Vagina (tissue), 2 donors: ENCODE measurements around the gene GREB1. TPM values are rescaled to one million over a fixed set of nuclear protein-coding genes. Genes with fewer than 3 reads are reported as not detected.

Source experiments
- DNase-seq, 2 donors: peaks; one replicate each; pipeline ENCODE4 v3.0.0-alpha.2; 2017; ENCODE audit errors: extremely low spot score in 2 of 2
- H3K27ac ChIP-seq: fragments of 200-600 bp; sonication (generic); one replicate; pipeline ENCODE4 v1.5.1; 2019
- H3K27me3 ChIP-seq: fragments of 200-600 bp; sonication (generic); one replicate; pipeline ENCODE4 v1.5.1; 2019
- H3K36me3 ChIP-seq, 2 donors: fragments of 200-600 bp; sonication (generic); one replicate each; pipeline ENCODE4 v1.5.1; 2017 to 2019
- H3K4me1 ChIP-seq: fragments of 200-600 bp; sonication (generic); one replicate; pipeline ENCODE4 v1.5.1; 2019
- H3K4me3 ChIP-seq, 2 donors: fragments of 200-600 bp; sonication (generic); 1 replicate in 1 of 2; 2 replicates in 1 of 2; pipeline ENCODE4 v1.5.1; 2016 to 2019
- H3K9me3 ChIP-seq: fragments of 200-600 bp; sonication (generic); one replicate; pipeline ENCODE4 v1.5.1; 2019
- CTCF ChIP-seq, 3 experiments: fragments of 450-650 bp in 2 of 3; fragments of 200-600 bp in 1 of 3; sonication (generic) in 1 of 3; IDR thresholded peaks; one replicate each; pipeline ENCODE4 v1.5.1; 2017 to 2019; ENCODE audit warnings: antibody characterized with exemption in 3 of 3, mild to moderate bottlenecking in 2 of 3, moderate library complexity in 2 of 3
- POLR2A ChIP-seq, 2 donors: fragments of 450-650 bp; IDR thresholded peaks; one replicate each; pipeline ENCODE4 v1.6.1; 2017; ENCODE audit warnings: antibody characterized with exemption in 2 of 2, mild to moderate bottlenecking in 2 of 2, moderate library complexity in 2 of 2
- POLR2AphosphoS5 ChIP-seq, 2 donors: sonication (generic); formaldehyde crosslinking; IDR thresholded peaks; one replicate each; pipeline ENCODE4 v1.9.0; 2017; ENCODE audit warnings: antibody characterized with exemption in 2 of 2, mild to moderate bottlenecking in 2 of 2, low read depth in 1 of 2; ENCODE audit not compliant: insufficient read depth in 1 of 2
- intact Hi-C: fragments of 100-400 bp; cut with DNase I; formaldehyde crosslinking; loops from one replicate; pipeline ENCODE4 v1.15.1; 2023
- total RNA-seq: library from RNA; depleted of rRNA; stranded (reverse); fragments of >200 nt; gene quantifications from one replicate; pipeline ENCODE4 v1.2.3, GENCODE V29; 2016

GREB1 gene
- total RNA-seq, 1 donor from 2014 or later = 35.4 TPM

DNA sequence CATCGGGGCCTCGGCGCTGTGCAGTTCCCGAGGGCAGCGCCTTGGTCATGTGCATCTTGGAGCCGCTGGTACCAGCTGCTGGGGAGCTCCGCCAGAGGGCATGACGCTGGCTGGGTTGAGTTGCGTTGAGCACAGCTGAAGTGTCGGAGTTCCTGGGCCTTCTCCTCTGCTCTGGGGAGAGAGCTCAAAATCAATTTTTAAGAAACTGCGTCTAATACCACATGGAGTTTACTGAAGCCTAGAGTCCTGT lies 48.7 kb downstream of the GREB1 start:
- no peak for DNase-seq
- peak in 1 of 2 donors; percentile 64 for TF ChIP-seq POLR2AphosphoS5 (IDR thresholded peaks at IDR 0.05; ENCODE audit: insufficient read depth in 1 of 2, low read depth in 1 of 2)
- no peak for TF ChIP-seq CTCF (IDR thresholded peaks at IDR 0.05)
- no peaks in the 10 kb centered on the region for H3K9me3 ChIP-seq
- H3K4me1 ChIP-seq = peaks cover 26% of the 10 kb centered on the region
- no peak overlapping the region for H3K4me3 ChIP-seq
- H3K27me3 ChIP-seq = no peaks in the 10 kb centered on the region
- H3K27ac ChIP-seq = peak overlapping the region; percentile 66
- intact Hi-C loops = no loop called here
- no peaks in the 10 kb centered on the region for H3K36me3 ChIP-seq

GRCh38 chr2:11582862-11583752 lies 49.3 kb downstream of the GREB1 start:
- H3K27ac ChIP-seq = peak overlapping the region; percentile 66
- no peaks in the 10 kb centered on the region for H3K9me3 ChIP-seq
- no peak overlapping the region for H3K4me3 ChIP-seq
- no peaks in the 10 kb centered on the region for H3K27me3 ChIP-seq
- DNase-seq = peak in 1 of 2 donors; percentile 96
- intact Hi-C loops = no loop called here
- H3K4me1 ChIP-seq = peaks cover 26% of the 10 kb centered on the region
- TF ChIP-seq CTCF (IDR thresholded peaks at IDR 0.05) (peak; percentile 51 to 79 (median 61)), POLR2AphosphoS5 (IDR thresholded peaks at IDR 0.05; ENCODE audit: insufficient read depth in 1 of 2, low read depth in 1 of 2) (peak in 1 of 2 donors; percentile 50), POLR2A (IDR thresholded peaks at IDR 0.05) (no peak)
- H3K36me3 ChIP-seq = no peaks in the 10 kb centered on the region

DNA sequence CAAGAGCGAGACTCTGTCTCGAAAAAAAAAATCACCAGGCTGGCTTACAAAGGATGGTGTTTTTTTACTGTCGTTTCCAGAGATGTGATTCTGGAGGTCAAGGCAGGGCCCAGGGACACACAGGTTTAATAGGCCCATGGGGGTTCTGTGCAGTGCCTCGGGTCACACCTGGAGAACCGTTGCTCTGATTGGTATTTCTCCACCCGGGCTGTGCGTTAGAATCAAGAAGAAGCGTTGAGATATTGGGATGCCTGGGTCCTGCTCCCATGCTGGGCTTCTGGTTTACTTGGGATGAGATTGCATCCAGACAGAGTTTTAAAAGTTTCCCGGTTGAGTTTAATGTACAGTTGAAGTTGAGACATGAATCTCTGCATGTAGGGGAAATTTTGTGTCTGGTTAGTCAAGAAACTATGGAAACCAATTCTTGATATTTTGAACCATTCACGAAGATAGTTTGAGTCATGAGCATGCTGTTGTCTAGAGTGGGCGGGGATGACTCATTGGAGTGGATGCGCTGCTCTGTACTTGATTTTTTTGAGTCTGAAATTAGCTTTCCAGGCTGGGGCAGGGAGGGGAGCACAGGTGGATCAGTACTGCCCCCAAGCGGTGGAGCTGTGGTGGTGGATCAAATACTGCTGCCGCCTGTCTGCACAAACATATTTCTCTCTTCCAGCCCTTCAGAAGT lies 50.1 kb downstream of the GREB1 start:
- TF ChIP-seq POLR2A (IDR thresholded peaks at IDR 0.05) (no peak), CTCF (IDR thresholded peaks at IDR 0.05) (peak; percentile 41 to 87 (median 74))
- peaks cover 26% of the 10 kb centered on the region for H3K4me1 ChIP-seq
- H3K36me3 ChIP-seq = no peaks in the 10 kb centered on the region
- H3K4me3 ChIP-seq = no peak overlapping the region
- intact Hi-C loops = loop anchor here (2.0 kb wide), 1 partner anchor 105 kb away; no protein-coding TSS in a partner anchor
- no peaks in the 10 kb centered on the region for H3K9me3 ChIP-seq
- no peak for DNase-seq
- H3K27me3 ChIP-seq = no peaks in the 10 kb centered on the region
- peak overlapping the region; percentile 66 for H3K27ac ChIP-seq

DNA sequence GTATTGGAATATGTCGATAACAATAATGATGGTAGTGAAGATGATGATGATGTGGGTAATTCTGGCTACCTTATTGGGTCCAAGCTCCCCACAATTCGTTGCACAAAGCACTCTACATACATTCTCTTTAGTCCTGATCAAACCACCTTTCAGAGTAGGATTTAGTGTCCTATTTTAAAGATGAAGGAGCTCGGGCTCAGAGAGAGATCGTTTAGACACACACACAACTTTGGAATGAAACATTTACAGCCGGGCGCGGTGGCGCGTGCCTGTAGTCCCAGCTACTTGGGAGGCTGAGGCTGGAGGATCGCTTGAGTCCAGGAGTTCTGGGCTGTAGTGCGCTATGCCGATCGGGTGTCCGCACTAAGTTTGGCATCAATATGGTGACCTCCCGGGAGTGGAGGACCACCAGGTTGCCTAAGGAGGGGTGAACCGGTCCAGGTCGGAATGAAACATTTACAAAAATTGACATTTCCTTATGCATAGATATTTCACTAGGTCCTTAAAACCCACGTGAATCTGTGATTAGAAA lies 50.7 kb downstream of the GREB1 start:
- no peaks in the 10 kb centered on the region for H3K9me3 ChIP-seq
- intact Hi-C loops = loop anchor here (2.0 kb wide), 1 partner anchor 106 kb away; no protein-coding TSS in a partner anchor
- no peak for TF ChIP-seq CTCF (IDR thresholded peaks at IDR 0.05)
- TF ChIP-seq POLR2AphosphoS5 (IDR thresholded peaks at IDR 0.05; ENCODE audit: insufficient read depth in 1 of 2, low read depth in 1 of 2) = no peak
- no peak for TF ChIP-seq POLR2A (IDR thresholded peaks at IDR 0.05)
- DNase-seq = no peak
- H3K36me3 ChIP-seq = no peaks in the 10 kb centered on the region
- H3K4me1 ChIP-seq = peaks cover 26% of the 10 kb centered on the region
- no peak overlapping the region for H3K4me3 ChIP-seq
- H3K27ac ChIP-seq = no peak overlapping the region
- no peaks in the 10 kb centered on the region for H3K27me3 ChIP-seq
